ENCODE measurements around the gene C2CD2L. TPM values are rescaled to one million over a fixed set of nuclear protein-coding genes. Genes with fewer than 3 reads are reported as not detected.

The C2CD2L gene
- total and polyA plus RNA-seq, 2 of the 13 experiments (the other 11 are each of a cell fraction or from before 2014, with no cell fraction given): 3.7 to 5.5 TPM

GRCh38 chr11:119095066-119095880 is 11.9 kb upstream of the C2CD2L start (continued):
- TF ChIP-seq ZBTB34 (CRISPR knock-in tag; IDR thresholded peaks at IDR 0.05): 0 out of 2 replicates have a peak, but pooled peaks have one; percentile 52
- no peak; the same call in 1 of the 2 replicates for TF ChIP-seq ZNF558 (CRISPR knock-in tag; IDR thresholded peaks at IDR 0.05; ENCODE audit: borderline replicate concordance)
- 0 out of 2 replicates have a peak, but pooled peaks have one; percentile 71 for TF ChIP-seq SKIL (CRISPR knock-in tag; IDR thresholded peaks at IDR 0.05; ENCODE audit: borderline replicate concordance)
- no peak for TF ChIP-seq GTF3A (CRISPR knock-in tag; conservative IDR thresholded peaks at IDR 0.05)
- peak; percentile 98 for TF ChIP-seq ZMYM4 (CRISPR knock-in tag; IDR thresholded peaks at IDR 0.05)
- TF ChIP-seq ZNF792 (CRISPR knock-in tag; IDR thresholded peaks at IDR 0.05): peak; percentile 67; the same call in 1 of the 2 replicates
- TF ChIP-seq MAFK (conservative IDR thresholded peaks at IDR 0.05 in 1 of 2, IDR thresholded peaks at IDR 0.05 in 1 of 2; ENCODE audit: low read length in 2 of 2): peak in 1 of 2 experiments; percentile 47; a peak in 1 of 4 replicates
- no peak for TF ChIP-seq ZNF3 (CRISPR knock-in tag; IDR thresholded peaks at IDR 0.05)
- no peak for TF ChIP-seq TRIM24 (CRISPR knock-in tag; IDR thresholded peaks at IDR 0.05)
- peak; percentile 66 for TF ChIP-seq SOX13 (IDR thresholded peaks at IDR 0.05)
- TF ChIP-seq SOX13 (CRISPR knock-in tag; conservative IDR thresholded peaks at IDR 0.05 in 1 of 2, IDR thresholded peaks at IDR 0.05 in 1 of 2): peak in 1 of 2 experiments; percentile 97; a peak in 3 of 4 replicates
- peak; percentile 97; the same call in 1 of the 2 replicates for TF ChIP-seq ZFP91 (CRISPR knock-in tag; IDR thresholded peaks at IDR 0.05; ENCODE audit: borderline replicate concordance)
- TF ChIP-seq ZNF687 (CRISPR knock-in tag; IDR thresholded peaks at IDR 0.05): peak; percentile 88
- peak; percentile 28; the same call in 1 of the 2 replicates for TF ChIP-seq ZFP90 (CRISPR knock-in tag; IDR thresholded peaks at IDR 0.05; ENCODE audit: borderline replicate concordance)
- peak; percentile 3; the same call in 1 of the 2 replicates for TF ChIP-seq CHCHD3 (CRISPR knock-in tag; IDR thresholded peaks at IDR 0.05)
- TF ChIP-seq MLLT10 (CRISPR knock-in tag; IDR thresholded peaks at IDR 0.05): no peak

All from HepG2 (cell line).